K562 (cell line): ENCODE measurements around the gene EIPR1.
A peak's percentile ranks its signal among the peaks of the same experiment; 100 is the strongest.

Experiments used
- CHD4 ChIP-seq: fragments of 200-600 bp; sonication (generic); IDR thresholded peaks from 3 replicates; pipeline ENCODE4 v1.6.1; 2012; ENCODE audit warnings: low read depth, mild to moderate bottlenecking, mixed read lengths, low read length, inconsistent platforms; ENCODE audit not compliant: insufficient read depth, insufficient replicate concordance, poor library complexity, severe bottlenecking
- EZH2 ChIP-seq: IDR thresholded peaks from 2 replicates; pipeline ENCODE4 v1.6.1; 2012; ENCODE audit warnings: low read depth, mild to moderate bottlenecking, inconsistent platforms, low read length, borderline replicate concordance
- HLTF ChIP-seq: fragments of 450-650 bp; IDR thresholded peaks from 2 replicates; pipeline ENCODE4 v1.6.1; 2016
- LEF1 ChIP-seq: fragments of 450-650 bp; IDR thresholded peaks from 2 replicates; pipeline ENCODE4 v1.6.1; 2016; ENCODE audit warnings: mild to moderate bottlenecking
- NCOR1 ChIP-seq: fragments of 450-650 bp; IDR thresholded peaks from 2 replicates; pipeline ENCODE4 v1.6.1; 2016; ENCODE audit warnings: mild to moderate bottlenecking, moderate library complexity
- RFX5 ChIP-seq: IDR thresholded peaks from 2 replicates; pipeline ENCODE4 v1.6.1; 2011; ENCODE audit warnings: low read depth, mild to moderate bottlenecking, improper control_type of control experiment, low read length
- ZFP36 ChIP-seq: fragments of 150-350 bp; IDR thresholded peaks from 2 replicates; pipeline ENCODE4 v1.6.1; 2018; ENCODE audit warnings: low read length, low read depth; ENCODE audit not compliant: partially characterized antibody
- ZZZ3 ChIP-seq: fragments of 450-650 bp; IDR thresholded peaks from 2 replicates; pipeline ENCODE4 v1.6.1; 2016; ENCODE audit warnings: antibody characterized with exemption, mild to moderate bottlenecking, moderate library complexity
- TF ChIP-seq, protein P1 (sequence below), 3 experiments: IDR thresholded peaks in 2 of 3; conservative IDR thresholded peaks in 1 of 3; 2 replicates each; pipeline ENCODE4 v1.5.1; 2011 to 2012; ENCODE audit warnings: low read length in 3 of 3, mild to moderate bottlenecking in 3 of 3, control low read depth in 2 of 3, improper control_type of control experiment in 1 of 3, inconsistent platforms in 1 of 3, low read depth in 1 of 3, mixed read lengths in 1 of 3, moderate library complexity in 1 of 3; ENCODE audit not compliant: insufficient read depth in 2 of 3

DNA sequence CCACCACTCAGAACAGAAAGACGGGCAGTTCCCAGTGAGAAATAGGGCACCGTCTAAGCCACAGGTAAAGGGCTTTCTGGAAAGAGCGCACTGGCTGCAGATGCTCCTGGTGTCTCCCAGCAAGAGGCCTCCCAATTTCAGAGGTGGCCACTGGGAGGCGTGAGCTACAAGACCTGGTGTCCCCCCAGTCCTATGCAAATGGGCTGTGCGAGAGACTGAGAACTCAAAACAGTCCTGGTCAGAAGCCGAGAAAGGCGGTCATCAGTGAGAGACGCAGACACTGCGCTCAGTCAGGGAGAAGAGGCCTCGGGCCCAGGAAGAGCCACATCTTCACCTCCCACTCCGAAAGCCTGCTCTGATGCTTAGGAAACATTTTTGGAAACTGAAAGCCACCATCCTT lies 179.5 kb downstream of the EIPR1 start:
- TF ChIP-seq, protein P1, sequence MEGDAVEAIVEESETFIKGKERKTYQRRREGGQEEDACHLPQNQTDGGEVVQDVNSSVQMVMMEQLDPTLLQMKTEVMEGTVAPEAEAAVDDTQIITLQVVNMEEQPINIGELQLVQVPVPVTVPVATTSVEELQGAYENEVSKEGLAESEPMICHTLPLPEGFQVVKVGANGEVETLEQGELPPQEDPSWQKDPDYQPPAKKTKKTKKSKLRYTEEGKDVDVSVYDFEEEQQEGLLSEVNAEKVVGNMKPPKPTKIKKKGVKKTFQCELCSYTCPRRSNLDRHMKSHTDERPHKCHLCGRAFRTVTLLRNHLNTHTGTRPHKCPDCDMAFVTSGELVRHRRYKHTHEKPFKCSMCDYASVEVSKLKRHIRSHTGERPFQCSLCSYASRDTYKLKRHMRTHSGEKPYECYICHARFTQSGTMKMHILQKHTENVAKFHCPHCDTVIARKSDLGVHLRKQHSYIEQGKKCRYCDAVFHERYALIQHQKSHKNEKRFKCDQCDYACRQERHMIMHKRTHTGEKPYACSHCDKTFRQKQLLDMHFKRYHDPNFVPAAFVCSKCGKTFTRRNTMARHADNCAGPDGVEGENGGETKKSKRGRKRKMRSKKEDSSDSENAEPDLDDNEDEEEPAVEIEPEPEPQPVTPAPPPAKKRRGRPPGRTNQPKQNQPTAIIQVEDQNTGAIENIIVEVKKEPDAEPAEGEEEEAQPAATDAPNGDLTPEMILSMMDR (IDR thresholded peaks at IDR 0.05 in 2 of 3, conservative IDR thresholded peaks at IDR 0.05 in 1 of 3; ENCODE audit: insufficient read depth in 2 of 3, low read depth in 1 of 3, low read length in 3 of 3): peak; percentile 30 to 37 (median 34); a peak in 2 of 6 replicates
- TF ChIP-seq EZH2 (no peak), HLTF (no peak), LEF1 (no peak), ZFP36 (no peak), CHD4 (no peak), RFX5 (no peak), ZZZ3 (no peak), NCOR1 (no peak)
